HG02759 (cell line): ENCODE data around the gene CBFA2T3.
"Not testable (repeated sequence)": the region's sequence is repeated elsewhere in the genome, so short reads cannot be mapped to it uniquely, and the experiment has no call there.

Source experiments
- ATAC-seq: cut with Tn5 transposase; IDR thresholded peaks from one replicate; pipeline ENCODE4 v1.9.1; 2021; ENCODE audit warnings: mild to moderate bottlenecking, moderate library complexity; ENCODE audit not compliant: unreplicated experiment

The CBFA2T3 gene

DNA sequence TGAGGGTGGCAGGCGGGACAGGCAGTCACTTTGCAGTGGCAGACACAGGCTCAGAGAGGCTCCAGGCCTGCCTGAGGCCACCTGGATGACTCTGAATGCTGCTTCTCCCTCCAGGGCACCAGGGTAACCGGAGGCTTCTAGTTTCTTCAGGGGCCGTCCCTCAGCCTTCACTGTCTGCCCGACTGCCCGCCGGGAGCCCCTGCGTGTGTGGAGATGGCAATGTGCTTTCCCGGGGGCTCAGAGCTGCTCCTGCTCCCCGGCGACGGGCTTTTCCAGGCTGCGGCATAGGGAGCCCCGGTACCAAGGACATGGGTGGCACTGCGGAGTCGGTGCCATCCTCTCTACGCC, 51.5 kb downstream of the CBFA2T3 start:
- no peak for ATAC-seq

DNA sequence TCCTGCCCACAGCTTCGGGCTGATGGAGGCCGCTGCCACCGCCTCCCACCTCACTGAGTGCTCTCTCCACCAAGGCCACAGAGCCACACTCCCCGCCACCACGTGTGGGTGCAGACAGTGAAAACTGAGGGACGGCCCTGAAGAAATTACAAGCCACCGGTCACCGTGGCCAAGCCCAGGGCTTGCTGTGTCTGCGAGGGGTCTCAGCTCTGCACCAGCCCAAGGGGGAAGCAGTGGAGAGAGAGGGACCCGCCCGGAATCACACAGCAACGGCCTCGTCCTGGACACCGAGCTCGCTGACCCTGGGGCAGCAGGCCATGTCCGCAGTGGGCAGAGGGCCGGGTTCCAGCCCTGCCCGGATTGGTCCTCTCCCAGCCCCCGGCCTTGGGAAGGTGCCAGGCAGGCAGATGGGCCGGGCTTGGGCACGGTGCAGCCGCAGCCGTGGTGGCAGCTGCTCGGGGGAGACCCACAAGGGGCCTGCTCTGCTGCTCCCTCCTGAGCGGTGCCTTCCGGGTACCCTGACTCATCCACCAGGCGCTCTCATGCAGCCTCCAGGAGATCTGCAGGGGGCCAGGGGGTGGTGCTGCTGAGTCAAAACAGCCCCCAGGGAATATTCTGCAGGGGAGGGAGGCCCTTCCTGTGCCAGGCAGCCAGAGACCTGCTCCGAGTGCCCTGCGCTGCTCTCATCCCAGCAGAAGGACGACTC, 52.0 kb downstream of the CBFA2T3 start:
- peak; percentile 49 for ATAC-seq

DNA sequence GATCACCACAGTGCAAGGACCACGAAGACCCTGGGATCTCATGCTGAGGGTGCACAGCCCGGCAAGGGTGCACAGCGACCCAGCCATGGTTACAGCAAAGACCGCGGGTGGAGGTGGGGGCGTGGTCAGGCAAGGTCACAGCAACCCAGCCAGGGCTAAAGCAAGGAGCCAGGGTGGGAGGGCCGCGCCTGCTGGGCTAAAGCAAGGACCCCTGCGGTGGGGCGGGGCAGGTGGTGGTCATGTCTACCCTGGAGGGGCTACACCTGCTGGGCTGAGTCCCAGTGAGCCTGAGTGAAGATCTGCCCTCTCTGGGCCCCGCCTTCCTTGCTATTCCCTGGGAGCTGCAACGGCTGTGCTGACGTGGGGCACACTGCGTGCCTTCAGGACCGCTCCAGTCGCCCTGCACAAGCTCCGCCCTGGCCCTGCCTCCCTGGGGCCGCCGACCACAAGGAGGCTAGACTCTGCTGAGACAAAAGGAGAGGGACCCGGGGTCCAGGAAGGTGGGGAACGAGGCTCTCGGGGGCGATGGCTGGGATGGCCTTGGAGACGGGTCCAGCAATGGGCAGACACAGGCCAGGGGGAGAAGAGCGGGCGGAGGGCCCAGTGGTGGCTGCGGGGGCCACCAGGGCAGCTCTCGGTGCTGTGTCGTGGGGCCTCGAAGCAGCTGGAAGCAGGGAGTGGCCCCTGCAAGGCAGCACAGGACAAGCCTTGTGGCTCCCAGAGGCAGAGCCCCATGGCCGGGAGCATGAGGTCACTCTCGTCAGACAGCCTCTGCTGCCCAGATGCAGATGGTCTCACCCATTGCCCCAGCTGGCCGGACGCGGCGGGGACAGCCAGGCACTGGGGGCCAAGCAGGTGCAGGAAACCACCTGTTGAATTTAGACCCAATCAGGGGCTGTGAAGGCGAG, 52.8 kb downstream of the CBFA2T3 start:
- no peak for ATAC-seq

DNA sequence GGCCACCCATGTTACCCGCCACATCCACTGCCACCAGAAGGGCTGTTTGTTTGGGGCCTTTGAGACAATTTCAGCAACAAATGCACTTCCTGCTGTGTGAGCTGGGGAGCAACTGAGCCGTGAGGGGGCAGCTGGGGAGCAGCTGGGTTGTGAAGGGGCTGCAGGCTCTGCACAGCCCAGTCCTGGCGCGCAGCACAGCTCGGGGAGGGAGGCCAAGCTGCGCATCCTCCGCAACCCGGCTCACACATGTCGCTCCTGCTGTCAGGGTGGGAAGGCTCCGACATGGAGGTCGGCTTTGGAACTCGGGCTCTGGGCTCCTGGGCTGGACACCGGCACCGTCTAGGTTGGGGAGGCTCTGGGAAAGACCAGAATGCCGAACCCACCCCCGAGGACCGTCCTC, 53.6 kb downstream of the CBFA2T3 start:
- no peak for ATAC-seq

DNA sequence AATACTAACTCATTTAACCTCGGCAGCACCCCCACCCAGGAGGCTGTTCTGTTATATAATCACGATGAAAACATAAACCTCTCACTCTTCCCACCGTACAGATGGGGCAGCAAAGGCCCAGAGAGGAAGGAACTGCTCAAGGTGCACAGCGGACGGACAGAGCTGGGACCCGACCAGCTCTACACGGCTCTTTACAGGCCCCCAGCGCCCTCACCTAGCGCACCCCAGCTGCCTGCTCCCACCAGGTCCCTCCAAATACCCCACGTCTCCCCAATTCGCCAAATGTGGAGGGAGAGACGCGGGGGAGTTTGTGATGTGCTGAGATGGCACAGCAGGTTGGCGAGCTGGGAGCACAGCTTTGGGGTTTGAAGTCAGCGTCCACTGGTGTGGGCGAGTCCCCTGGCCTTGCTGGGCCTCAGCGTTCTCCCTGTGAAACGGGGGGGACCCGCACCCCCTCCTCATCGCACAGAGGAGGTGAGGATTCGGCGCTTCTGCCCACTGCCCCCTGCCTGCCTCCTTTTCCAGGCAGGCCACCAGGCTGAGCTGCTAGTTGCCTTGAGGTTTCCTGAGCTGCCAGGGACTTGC, 54.1 kb downstream of the CBFA2T3 start:
- ATAC-seq: no peak

DNA sequence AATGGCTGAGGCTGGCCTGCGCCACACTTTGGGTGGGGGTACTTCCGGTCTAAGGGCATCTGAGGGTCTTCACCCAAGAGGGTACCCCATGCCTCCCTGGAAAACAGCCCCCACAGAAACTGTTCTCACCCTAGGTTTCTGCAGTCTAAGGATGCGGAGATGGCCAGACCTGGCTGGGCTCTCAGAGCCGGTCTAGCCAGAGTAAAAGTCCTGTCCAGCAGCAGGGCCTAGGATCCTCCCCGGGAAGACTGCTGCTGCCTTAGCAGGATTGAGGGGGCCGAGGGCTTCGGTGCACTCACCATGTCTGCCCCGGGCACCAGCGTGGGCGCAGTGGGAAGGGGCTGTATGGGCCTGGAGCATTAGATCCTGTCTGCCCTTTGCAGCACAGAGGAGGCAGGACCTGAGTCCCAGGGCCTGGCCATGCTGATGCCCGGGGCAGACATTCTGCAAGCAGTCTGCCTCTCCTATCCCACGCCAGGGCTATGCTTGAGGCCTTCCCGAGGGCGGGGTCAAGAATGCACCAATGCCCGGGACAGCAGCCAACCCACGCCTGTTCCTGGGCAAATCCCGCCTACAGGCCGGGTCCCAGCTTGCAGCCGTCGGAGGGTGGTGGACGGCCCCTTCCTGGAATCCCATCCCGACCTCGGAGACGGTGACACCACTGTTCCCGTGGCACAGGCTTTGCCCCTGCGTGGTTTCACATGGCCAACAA, 54.7 kb downstream of the CBFA2T3 start:
- ATAC-seq: no peak

DNA sequence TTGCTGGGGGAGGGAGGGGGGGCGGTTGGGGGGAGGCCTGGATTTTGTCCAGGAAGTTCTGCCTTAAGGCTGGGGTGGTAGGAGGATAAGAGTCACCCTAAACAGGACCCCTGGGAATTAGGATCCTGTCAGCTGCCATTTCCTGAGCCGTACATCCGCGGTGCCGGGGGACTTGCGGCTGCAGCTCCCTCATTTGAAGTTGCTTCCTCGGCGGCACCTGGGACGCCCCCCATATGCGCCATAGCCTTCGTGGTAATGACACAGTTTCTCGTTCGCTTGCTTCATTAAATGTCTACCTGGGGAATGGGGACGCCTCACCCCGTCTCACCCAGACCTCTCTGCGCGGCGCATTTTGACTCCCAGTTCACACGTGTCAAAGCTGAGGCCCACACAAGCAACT, 55.4 kb downstream of the CBFA2T3 start:
- ATAC-seq: no peak

DNA sequence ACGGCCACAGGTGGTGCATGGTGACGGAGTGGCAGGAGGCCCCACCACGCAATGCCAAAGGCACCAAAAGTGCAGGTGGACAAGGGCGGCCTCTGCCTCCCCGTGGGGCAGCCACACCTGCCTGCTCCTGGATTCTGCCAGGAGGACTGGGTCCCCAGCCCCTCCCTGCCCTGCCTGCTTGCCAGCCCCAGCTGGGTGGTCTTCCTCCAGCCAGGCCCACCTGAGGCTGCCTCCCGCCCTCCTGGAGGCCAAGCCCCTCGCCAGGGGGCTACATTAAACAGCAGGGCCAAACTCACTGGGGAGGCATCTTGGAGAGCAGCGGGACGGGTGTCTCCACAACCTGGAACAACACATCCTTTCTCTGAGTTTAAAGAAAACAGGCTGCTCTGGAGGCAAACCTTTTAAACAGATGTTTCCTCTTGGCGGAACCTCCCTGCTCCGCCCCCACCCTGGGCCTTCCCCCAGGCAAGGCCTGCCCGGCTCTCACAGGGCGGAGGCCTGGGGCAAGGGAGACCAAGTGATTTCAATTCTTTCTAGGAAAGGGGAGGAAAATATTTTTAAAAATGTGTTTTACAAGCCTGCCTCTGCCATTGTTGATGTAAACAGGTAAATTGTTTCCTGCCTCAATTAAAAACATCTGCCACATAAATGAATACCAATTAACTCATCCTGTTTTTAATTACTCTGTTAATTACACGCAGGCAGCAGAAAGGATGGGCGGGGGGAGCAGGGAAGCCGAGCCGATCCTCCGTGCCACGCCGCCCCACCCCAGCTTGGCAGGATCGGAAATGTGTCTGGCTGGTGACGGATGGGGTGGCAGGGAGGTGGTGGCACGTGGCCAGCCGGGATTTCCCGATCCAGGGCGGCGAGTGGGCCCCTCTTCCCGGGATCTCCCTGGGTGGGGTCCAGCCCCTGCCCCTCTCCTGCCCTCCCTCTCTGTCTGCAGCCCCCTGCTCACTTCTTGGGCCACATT, 56.1 kb downstream of the CBFA2T3 start:
- ATAC-seq: no peak

DNA sequence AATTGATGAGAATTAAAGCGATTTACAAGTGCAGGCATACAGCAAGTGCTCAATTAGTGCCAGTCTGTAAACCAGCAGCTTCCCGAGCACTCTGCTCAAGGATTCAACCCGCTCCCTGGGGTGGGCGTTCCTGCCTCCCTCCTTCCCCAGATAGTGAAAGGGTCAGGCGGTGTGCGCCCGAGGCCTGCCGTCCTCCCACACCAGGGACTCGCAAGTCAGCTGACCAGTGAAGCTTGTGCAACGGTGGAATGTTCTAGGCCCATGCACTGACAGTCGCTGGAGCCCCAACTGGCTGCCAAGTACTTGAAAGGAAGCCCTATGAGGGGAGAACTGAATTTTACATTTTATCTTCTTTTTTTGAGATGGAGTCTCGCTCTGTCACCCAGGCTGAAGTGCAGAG, 57.1 kb downstream of the CBFA2T3 start:
- ATAC-seq: no peak

DNA sequence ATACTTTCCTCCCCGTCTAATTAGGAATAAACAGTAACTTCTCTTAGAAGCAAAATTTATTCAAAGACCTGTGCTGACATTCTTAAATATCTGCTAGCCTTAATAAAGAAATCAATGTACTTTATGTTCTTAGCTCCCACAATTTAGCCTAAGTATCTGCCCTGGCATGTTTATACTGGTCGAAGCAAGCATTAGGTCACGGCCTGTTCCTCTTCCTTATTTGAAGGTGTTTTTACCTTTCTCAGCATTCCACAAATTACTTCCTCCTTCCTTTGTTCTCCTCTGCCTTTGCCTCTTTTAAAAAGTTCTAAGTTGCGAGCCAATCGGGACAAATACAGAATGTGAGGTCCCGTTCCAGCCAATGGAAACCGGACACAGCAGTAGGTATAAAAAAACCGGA, 58.1 kb downstream of the CBFA2T3 start:
- ATAC-seq: not testable (repeated sequence)

DNA sequence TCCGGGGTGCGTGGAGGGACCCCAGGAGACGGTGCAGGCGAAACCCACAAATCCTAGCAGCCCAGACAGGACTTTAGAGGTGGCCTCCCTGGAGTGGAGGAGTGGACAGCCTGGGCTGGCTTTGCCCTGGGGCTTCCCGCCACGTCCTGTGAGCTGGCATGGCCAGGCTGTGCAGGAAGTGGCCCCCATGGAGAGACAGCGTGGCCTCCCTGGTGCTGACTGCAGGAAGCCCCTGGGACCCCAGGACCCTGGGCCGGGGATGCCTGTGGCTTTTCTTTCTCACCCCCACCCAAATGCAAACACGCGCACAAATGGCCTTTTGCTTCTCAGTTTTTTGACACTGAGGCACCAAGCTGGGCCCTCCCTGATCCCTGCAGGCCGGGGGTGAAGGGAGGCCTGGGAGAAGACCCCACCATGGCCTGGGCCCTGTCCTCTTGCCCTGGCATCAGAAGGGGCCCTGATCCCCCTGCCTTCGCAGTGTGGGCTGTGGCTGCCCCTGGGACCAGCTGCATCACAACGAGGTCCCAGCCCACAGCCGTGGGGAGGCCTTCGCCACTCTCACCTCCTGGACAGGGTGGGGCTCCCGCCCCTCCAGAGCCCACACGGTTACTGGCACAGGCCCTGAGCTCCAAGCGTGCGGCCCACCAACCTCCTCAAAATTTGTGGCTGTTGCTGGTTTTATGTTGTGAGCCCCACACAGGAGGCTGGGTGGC, 58.9 kb downstream of the CBFA2T3 start:
- no peak for ATAC-seq

DNA sequence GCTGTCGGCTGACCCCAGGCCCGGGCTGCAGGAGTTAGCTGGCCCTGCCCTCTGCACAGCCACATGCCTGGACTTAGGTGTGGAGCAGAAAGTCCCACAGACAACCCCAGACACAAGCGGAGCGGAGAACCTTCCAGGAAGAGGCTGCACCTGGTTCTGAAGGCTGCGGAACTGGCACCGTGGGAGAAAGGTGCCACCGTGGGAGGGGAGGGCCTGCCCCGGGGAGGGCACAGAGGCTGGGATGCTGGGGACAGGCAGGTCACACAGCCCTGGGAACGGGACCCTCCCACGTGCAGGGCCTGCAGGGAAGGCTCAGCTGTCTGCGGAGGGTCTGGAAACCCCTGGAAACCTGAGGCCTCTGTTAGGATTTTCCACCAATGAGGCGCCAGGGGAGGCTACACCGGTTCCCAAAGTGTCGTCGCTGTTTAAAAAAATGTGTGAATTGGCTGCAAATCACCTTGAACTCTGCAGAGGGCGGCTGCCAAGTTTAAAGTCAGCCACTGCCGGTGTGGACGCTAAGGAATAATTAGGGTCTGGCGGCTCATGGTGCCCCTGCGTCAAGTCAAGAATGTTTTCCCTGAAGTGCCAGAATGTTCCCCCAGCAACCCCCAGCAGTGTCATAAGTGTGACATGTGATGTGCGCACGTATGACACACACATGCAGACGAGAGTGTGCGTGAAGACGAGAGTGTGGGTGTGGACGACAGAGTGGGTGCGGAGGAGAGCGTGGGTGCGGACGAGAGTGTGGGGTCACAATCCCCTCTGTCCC, 59.7 kb downstream of the CBFA2T3 start:
- ATAC-seq: no peak

DNA sequence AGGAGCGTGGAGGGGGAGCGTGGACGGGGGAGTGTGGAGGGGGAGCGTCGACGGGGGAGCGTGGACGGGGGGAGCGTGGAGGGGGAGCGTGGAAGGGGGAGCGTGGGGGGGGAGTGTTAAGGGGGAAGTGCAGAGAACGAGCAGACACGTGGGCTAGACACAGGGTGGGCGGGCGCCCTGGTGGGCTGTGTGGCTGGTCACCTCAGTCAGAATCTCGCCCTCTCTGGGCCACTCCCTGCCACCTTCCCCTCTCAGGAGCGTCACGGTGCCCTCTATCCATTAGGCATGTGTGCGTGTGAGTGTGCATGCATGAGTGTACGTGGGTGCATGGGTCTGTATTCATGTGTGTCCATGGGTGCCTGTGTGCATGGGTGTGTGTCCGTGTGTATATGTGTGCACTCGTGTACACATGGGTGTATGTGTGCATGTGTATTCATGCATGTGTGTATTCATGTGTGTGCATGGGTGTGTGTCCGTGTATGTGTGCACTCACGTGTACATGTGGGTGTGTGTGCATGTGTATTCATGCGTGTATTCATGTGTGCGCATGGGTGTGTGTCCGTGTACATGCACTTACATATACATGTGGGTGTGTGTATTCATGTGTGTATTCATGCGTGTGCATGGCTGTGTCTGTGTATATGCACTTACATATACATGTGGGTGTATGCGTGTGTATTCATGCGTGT, 61.2 kb downstream of the CBFA2T3 start:
- no peak for ATAC-seq

DNA sequence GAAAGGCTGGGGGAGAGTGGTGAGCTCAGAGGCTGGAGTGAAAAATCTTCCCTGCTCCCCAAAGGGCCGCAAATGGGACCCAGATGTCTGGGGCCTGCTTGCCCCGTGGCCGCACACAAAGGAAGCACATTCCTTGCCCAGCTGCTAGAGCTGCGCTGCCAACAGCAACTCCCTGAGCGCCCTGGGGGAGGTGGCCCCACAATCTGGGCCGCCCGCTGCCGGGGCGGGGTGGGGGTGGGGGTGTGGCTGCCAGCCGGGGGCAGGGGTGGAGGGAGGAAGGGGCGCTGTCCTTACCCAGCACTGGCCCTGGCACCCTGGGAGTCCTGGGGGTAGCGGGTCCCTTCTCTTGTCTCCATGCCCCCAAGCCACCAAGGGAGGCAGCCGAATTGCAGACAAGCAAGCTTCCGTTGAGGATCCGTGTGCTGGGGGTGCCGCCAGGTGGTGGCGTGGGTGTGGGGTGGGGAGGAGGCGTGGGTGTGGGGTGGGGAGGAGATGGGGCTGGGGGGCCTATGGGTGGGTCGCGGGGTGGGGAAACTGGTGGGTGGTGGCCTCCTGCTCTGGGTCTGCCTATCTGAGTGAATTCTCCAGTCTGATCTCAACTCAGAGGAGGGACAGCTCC, 62.1 kb downstream of the CBFA2T3 start:
- no peak for ATAC-seq

DNA sequence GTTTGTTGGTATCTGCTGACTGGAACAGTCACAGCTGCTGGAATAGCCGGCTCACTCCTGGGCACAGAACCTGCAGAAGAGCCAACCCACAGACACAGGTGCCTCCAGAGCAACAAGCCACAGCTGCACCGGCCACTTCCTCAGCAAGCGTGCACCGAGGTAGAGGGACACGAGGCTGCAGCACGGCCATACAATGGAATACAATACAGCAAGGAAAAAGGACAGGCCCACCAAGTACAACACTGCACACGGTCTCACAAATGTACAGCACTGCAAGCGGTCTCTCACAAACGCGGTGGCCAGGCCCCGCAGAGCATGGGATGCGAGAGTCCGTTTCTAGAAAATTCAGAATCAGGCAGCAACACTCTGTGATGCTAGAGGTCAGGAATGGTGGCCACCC, 63.1 kb downstream of the CBFA2T3 start:
- no peak for ATAC-seq

DNA sequence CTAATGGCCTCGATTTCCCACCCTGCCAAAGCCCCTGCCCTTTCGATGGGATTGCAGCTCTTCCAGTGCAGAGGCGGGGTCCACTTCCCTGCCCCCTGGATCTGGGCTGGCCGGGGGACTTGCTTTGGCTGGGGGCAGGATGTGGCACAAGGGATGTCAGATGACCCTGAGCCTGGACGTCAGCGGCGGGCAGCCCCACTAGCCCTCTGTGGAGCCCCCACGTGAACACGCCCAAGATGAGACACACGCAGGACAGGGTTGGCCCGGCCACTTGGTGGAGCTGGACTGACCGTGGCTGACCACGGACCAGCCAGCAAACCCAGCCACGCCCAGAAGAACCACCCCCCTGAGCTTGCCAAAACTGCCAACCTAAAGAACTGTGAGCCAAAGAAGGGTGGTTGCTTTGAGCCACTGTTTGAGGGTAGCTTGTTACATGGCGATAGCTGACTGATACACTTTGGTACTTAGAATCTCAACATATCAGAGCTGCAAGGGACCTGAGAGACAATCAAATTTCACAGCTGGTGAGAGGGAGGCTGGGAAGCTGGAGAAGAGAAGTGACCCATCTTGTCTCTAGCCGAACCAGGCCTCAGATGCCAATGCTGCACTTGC, 63.9 kb downstream of the CBFA2T3 start:
- no peak for ATAC-seq

DNA sequence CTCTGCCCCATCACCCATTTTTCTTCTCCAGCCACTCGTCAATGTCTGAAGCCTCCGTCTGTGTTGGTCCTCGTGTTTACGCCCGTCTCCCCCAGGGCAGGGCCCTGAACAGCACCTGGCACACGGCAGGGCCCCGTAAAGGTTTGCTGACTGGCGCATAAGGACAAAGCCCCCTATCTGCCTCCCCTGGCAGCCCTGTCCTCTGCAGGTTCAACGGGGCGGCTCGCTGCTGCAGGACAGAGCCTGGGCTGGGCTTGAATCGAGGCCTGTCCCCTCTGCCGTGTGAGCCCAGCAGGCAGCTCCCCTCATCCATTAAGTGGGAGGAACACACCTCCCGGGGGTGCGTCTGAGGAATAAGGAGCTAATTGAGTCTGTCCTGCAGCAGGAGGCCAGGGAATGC, 64.5 kb downstream of the CBFA2T3 start:
- no peak for ATAC-seq
